AG20443 (cell line): Measurements from ENCODE around the gene MERTK.
"Not testable (repeated sequence)": the region's sequence is repeated elsewhere in the genome, so short reads cannot be mapped to it uniquely, and the experiment has no call there.

Experiments used
- DNase-seq: peaks from one replicate; pipeline ENCODE4 v3.0.0; 2012; ENCODE audit warnings: low spot score, mixed read lengths

MERTK gene

DNA sequence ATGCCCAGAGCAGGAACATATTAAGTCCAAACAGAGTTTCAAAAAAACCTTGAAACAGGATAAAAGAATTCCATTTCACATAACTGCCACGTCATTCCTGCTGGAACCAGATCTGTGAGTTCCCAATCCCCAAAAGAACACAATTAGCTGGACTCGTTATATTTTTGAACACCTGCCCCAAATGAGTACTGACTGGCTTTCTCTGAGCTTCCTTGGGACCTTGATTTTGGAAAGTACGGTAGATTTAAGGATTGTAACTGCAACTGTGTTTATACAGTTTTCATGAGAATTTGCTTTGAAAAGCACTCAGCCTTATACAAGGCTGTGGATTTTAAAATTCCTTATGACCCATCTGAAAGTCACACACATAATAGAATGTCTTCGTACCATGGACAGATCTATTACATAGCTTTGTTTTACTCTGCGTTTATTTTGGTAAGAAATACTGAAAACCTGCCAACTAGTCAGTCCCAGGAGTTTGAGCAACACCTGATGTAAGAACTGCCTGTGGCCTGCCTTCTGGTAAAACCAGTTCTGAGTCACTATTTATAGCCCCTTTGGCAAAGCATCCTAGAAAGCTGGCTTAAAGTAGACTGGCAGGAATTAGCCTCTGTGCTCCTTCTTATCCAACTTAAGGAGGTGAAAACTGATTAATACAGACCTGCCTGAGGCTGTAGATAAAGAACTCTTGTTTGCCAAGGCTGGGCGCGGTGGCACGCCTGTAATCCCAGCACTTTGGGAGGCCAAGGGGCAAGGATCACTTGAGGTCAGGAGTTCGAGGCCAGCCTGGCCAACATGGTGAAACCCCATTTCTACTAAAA is 48.1 kb downstream of the MERTK start:
- DNase-seq: peak; percentile 68

DNA sequence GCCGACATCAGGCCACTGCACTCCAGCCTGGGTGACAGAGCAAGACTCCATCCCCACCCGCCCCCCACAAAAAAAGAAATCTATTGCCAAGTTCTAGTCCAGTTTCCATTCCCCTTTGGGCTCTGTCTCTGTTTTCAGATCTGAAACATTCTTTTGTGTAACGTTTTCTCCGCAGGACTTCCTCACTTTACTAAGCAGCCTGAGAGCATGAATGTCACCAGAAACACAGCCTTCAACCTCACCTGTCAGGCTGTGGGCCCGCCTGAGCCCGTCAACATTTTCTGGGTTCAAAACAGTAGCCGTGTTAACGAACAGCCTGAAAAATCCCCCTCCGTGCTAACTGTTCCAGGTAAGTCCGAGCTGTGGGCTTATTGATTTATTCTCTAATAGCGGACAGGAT is 48.8 kb downstream of the MERTK start:
- DNase-seq: no peak

DNA sequence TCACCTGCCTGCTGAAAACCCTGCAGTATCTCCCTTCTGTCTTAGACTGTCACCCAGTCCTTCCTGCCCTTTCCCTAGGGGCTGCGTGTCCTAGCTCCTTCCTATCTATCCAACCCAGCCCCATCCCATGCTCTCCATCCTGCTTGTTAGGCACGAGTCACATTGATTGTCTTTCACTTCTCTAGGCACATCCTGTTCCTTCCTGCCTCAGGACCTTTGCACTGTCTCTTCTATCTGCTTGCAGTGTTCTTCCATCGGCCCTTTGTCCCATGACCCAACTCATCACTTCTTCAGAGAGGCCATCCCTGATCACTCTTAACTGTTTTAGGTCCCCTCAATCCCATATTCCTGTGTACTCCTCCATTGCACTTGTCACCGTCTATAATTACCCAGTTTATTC is 50.4 kb downstream of the MERTK start:
- no peak for DNase-seq

DNA sequence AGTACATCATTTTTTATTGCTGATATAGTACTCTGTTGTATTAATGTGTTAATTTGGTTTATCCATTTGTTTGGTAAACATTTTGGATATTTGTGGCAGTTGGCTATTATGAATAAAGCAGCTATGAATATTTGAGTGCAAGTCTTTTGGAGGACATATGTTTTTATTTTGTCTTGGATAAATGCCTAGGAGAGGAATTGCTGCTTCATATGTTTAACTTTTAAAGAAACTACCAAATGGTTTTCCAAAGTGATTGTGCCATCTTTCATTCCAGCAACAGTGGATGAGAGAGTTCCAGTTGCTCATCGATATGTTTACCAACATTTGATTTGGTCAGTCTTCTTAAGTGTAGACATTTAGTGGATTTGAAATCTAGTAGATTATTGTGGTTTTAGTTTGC is 51.8 kb downstream of the MERTK start:
- DNase-seq: no peak

DNA sequence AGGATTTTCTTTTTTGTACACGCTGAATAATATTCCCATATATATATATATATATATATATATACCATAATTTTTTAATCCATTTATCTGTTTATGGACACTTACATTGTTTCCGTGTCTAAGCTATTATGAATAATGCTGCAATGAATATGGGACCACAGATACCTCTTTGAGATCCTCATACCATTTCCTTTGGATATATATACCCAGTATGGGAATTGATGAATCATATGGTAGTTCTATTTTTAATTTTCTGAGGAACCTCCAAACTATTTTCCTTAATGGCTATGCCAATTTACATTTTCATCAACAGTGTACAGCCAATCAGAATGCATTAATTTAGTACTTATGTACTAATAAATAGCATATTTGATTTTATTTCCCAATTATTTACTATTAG is 53.1 kb downstream of the MERTK start:
- no peak for DNase-seq

DNA sequence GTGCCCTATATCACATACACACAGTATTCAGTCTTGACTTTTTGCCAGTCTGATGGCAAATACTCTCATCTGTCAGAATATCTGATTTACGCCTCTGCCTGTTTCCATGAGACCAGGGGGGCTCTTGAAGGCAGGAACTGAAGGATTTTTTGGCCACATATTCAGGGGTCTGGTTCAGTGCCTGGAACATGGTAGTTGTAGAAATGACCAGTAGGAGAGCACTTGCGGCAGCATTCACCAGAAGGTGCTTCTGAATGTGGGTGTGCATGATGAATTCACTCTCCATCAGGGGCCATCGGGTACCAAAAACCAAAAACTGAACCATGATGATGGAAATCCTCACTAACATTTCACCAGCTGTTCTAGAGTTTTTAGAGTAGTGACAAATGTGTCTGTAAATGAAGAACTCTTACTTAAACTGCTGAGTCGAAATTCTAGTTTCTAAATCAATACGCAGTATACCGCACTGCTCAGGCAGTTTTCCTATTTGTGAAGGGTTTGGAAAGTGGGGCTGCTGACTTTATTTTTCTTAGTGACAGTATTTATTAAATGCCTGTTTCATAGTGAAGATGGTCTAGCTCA is 54.6 kb downstream of the MERTK start:
- no peak for DNase-seq

DNA sequence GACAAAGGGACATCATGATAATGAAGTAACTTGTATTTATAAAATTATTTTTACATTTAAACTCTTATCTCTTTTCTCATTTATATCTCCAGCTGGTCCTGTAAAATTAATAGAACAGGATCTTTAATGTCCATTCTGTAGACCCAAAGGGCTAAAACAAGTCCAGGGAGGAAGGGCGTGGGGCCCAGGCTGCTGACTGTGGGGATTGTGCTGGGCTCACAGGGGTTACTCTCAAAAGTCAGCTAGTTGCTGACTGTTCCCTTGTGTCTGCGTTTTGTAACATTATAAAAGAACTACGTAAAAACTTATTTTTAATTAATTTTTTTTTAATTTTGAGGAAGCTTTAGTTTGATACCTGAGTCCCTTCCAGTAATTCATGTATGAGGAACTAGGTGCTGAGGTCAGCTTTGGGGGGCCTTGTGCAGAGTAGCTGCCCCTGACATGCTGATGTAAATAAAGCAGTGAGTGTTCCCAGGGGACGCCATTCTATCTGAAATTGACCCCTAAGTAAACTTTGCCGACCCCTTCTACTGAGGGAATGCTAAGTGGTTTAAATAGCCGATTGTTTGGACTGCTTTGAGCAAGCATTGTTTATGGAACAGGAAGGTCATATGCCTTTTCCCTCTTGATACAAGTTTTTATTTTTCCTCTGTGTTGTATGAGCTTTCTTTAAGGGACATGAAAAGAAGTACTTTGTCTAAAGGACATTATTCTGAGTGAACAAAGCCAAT is 56.4 kb downstream of the MERTK start:
- no peak for DNase-seq

DNA sequence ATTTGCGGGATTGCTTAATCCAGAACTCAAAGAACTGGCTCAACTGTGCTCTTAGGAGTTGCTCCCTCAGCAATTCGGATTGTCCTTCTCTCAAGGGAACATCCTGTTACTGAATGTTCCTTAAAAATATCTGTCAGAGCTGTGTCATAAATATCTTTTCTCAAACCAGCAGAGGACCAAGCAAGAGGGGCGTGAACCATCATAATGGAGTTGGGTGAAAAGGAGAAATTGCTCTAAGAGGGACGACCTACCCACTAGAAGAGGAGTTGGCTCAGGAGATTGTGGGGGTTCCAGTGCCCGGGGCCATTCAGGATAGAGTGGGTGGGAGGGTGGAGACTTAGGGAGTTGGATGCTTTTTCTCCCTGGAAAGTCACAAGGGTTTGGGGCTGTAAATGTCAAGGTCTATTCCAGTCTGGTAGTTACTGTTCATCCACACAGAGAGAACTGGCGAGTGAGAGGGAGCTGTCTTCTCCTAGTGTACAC is 59.5 kb downstream of the MERTK start:
- no peak for DNase-seq

DNA sequence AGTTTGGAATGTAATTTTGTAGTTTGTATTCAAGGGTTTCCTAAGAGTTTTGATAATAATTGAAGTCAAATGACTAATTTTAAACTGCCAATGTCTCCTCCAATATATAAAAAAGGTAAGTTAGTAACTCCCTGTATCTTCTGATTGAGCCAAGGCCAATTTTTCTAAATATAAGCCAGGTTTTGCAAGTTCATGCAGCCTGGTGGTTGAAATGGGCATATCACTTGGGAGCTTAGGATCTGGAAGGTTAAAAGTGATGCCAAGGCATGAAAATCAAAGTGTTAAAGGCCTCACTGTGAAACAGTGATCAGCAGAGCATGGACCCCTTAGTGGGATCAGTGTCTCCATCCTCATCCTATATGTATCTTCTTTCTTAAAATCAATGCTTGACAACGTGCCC is 60.5 kb downstream of the MERTK start:
- no peak for DNase-seq

DNA sequence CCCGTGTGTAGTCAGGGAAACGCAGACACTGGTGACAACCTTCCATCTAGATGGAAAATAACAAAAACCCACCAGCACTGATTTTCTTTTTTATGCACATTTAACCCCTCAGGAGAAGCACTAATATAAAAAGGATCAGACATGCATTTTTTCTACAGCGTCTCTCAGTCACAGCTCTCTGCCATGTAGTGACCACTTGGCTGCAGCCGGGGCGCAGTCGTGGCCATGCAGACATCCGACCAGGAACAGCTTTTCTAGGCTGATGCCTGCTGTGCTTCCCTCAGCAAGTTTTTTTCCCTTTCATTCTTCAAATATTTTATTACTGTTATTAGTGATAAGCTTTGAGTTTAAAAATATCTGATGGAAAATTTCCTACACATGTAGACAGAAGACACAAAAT is 63.3 kb downstream of the MERTK start:
- DNase-seq: no peak

DNA sequence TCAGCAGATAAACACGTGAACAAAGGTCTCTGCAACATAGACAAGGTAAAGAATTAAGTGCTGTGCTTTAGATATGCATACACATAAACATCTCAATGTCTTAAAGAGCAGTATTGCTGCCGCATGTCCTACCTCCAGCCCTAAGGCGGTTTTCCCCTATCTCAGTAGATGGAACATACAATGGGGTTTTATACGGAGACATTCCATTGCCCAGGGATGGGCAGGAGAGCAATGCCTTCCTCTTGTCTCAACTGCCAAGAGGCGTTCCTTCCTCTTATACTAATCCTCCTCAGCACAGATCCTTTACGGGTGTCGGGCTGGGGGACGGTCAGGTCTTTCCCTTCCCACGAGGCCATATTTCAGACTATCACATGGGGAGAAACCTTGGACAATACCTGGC is 64.7 kb downstream of the MERTK start:
- DNase-seq: not testable (repeated sequence)

DNA sequence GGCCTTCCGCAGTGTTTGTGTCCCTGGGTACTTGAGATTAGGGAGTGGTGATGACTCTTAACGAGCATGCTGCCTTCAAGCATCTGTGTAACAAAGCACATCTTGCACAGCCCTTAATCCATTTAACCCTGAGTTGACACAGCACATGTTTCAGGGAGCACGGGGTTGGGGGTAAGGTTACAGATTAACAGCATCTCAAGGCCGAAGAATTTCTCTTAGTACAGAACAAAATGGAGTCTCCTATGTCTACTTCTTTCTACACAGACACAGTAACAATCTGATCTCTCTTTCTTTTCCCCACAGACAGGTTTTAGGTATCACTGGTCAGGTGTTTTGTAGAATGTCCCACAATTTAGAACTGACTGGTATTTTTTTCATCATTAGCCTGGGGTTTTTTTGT is 65.1 kb downstream of the MERTK start:
- not testable (repeated sequence) for DNase-seq

DNA sequence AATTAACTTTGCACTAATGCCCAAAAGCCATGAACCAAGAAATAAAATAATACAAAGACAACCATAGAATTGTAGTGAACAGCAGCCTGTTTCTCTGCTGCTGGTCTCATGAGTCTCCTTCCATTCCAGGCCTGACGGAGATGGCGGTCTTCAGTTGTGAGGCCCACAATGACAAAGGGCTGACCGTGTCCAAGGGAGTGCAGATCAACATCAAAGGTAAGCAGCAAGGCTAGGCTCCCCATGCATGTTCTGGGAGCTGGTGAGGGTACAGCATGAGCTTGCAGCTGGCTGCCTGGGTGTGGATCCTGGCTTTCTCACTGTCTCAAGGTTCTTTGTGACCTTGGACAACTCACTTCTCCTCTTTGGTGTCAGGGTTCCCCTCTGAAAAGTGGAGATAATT is 66.7 kb downstream of the MERTK start:
- no peak for DNase-seq

DNA sequence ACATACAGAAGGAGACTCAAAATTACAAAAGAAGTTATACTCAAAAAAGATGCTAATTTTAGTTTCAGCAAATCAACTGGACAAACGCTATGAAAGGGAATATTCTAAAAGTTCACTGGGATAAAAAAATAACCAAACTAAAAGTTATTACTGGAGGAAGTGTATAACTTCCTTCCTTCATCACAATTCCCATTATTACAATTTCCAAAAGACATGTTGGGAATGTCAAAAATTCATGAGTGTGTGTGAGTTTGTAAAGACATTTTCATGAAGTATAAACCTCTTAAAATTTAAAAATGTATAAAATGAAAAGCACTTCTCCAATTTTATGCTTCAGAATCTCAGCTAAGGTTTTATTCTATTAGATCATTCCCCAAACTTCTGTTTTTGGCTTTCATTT is 67.8 kb downstream of the MERTK start:
- DNase-seq: no peak

DNA sequence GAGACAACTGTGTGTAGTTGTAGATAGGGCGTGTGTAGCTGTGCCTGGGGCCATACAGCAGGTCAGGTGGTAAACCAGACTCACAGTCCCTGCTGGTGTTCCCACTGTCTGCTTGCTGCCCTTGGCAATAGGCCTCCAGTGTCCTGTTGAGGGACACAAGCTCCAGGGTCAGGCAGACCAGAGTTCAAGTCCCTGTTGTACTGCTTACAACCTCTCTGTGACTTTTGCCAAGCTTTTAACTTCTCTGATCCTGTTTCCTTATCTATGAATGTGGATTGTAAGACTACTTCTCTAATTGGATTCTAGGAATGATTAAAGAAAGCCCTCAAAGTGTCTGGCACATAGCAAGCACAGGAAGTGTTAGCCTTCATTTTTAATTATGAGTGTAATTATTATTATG is 68.6 kb downstream of the MERTK start:
- DNase-seq: no peak

DNA sequence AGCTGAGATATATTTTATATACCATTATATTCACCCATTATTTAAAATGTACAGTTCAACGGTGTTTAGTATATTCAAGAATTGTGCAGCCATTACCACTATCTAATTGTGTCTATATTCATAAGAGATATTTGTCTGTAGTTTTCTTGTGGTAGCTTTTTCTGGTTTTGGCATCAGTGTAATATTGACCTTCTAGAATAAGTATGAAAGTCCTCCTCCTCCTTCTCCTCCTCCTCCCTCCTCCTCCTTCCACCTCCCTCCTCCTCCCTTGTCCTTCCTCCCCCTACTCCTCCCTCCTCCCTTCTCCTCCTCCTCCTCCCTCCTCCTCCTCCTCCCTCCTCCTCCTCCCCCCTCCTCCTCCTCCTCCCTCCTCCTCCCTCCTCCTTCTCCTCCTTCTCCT is 72.0 kb downstream of the MERTK start:
- DNase-seq: no peak

DNA sequence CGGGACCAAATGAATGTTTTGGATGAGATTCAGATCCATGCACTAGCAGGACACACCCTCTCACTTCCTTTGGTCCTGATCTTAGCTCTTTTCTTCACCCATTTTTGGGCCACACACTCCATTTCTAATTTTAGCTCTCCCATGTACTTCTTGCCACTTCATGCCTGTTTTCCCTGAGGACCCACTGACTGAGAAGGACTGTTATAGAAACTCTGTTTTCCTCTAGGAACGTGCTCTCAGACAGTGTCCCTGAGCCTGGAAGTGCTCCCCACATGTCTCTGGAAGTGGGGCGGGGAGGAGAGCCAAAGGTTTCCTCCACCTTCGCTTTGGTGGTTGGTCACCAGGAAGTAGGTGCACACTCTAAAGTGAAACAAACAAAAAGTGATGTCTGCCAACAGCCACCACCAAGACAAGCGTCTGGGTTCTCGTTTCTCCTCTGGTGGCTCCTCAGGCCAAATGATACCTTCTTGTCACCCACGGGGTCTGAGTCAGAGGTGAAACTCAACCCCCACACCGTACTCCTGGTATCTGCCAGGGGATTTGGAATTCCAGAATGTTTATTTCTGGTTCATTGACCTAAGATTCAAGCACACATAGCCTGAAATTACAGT is 74.7 kb downstream of the MERTK start:
- DNase-seq: no peak

DNA sequence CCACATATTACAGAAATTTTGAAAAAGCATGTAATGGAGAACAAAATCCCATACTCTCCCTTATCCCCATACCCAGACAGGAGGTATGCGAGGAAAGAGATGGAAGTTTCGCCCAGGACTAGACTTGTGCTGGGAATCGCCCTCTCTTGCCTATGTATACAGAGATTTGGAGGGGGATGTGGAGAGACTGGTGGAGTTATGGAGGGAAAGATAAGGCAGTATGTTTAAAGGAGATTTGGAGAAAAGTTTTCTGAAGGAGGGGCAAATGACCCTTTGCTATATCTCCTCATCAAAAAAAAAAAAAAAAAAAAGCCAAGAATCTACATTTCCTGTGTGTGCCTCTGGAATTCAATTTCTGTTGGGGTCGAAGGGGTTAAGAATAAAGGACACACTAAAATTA is 75.3 kb downstream of the MERTK start:
- DNase-seq: no peak

DNA sequence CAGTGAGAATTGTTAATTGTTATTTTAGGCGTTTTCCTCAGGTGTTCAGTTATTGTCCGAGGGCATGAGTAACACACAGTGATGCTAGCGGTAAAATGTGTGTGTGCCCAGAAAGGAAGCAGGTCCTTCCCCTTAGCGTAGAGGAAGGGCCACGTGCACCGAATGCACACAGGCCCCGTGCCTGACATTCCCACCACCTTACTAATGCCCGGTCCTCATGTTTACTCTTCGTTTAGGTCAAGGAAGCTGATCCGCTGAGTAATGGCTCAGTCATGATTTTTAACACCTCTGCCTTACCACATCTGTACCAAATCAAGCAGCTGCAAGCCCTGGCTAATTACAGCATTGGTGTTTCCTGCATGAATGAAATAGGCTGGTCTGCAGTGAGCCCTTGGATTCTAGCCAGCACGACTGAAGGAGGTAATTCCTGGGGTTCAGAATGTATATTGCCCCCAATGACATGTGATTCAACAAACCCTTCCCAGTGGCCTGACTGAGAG is 76.7 kb downstream of the MERTK start:
- peak; percentile 23 for DNase-seq

DNA sequence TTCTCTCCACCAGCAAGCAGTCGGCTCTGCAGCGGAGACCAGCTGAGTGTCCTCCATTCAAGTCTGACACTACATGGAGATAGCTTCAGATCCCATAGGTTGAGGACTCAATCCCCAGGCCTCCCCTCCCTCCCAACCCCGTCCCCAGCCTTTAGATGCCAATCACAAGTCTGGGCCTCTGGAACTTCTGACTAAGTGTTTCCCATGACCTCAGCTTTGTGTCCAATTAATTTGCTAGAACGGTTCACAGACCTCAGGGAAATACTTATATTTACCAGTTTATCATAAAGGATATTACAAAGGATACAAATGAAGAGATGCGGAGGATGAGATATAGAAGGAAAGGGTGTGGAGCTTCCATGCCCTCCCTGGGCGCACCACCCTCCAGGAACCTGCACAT is 77.4 kb downstream of the MERTK start:
- no peak for DNase-seq

DNA sequence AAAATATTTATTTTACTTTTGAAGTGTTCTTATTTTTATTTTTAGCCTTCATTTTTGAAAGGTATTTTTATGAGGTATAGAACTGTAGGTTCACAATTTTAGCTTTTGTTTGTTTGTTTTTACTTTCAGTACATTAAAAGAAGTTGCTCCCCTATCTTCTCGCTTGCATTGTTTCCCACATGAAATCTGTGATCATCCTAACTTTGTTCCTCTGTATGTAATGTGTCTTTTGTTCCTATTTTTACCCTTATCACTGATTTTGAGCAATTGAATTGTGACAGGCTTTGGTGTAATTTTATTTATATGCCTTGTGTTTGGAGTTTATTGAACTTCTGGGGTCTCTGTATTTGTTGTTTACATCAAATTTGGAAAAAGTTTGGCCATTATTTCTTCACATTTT is 78.8 kb downstream of the MERTK start:
- DNase-seq: no peak

DNA sequence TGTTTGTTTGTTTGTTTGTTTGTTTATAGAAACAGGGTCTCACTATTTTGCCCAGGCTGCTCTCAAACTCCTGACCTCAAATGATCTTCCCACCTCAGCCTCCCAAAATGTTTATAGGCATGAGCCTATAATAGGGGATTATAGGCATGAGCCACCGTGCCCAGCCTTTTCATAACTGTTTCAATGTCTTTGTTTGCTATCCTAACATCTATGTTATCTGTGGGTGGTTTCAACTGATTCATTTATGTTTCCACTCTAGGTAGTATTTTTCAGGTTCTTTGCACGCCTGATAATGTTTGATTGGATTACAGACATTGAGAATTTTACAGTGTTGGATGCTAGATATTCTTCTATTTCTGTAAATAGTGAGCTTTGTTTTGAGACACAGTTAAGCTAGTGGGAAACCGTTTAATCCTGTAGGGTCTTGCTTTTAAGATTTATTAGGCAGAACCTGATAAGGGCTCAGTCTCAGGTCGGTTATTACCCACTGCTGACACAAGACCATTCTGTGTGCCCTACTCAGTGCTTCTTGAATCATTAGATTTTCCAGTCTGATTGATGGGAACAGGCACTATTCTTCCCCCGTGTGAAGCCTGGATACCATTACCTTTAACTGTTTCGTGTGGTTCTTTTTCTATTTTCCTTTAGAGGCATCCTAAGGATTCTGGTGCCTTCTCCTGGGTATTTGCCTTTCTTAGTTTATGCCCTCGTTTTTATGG is 80.2 kb downstream of the MERTK start:
- DNase-seq: no peak
